Thyroid gland (tissue), 4 donors: ENCODE results near the gene TNS4.

Experiments used
- CTCF ChIP-seq, 6 experiments: fragments of 200-600 bp in 3 of 6; fragments of 450-650 bp in 3 of 6; sonication (generic) in 3 of 6; IDR thresholded peaks; one replicate each; pipeline ENCODE4 v1.5.1; 2016 to 2019; ENCODE audit warnings: antibody characterized with exemption in 6 of 6, mild to moderate bottlenecking in 2 of 6, inconsistent platforms in 1 of 6, moderate library complexity in 1 of 6
- POLR2A ChIP-seq, 2 donors: fragments of 450-650 bp; IDR thresholded peaks; one replicate each; pipeline ENCODE4 v1.6.1; 2017; ENCODE audit warnings: antibody characterized with exemption in 2 of 2, mild to moderate bottlenecking in 2 of 2, moderate library complexity in 1 of 2

- TF ChIP-seq CTCF (IDR thresholded peaks at IDR 0.05) (no peak), POLR2A (IDR thresholded peaks at IDR 0.05) (no peak)
Observed at GRCh38 chr17:40500190-40500589, 1.2 kb downstream of the TNS4 start.
